Testis (tissue), 3 donors: ENCODE results near the gene MBNL2. TPM values are rescaled to one million over a fixed set of nuclear protein-coding genes. Genes with fewer than 3 reads are reported as not detected.

Experiments
- DNase-seq: peaks from one replicate; pipeline ENCODE4 v3.0.0-alpha.2; 2019
- H3K27ac ChIP-seq, 2 donors: fragments of 200-600 bp; sonication (generic); one replicate each; pipeline ENCODE4 v1.5.1; 2019
- H3K27me3 ChIP-seq: fragments of 200-600 bp; sonication (generic); one replicate; pipeline ENCODE4 v1.5.1; 2019
- H3K36me3 ChIP-seq: fragments of 200-600 bp; sonication (generic); one replicate; pipeline ENCODE4 v1.5.1; 2017; ENCODE audit warnings: low read depth; ENCODE audit errors: missing control alignments
- H3K4me1 ChIP-seq: fragments of 200-600 bp; sonication (generic); one replicate; pipeline ENCODE4 v1.5.1; 2019
- H3K4me3 ChIP-seq, 2 donors: fragments of 200-600 bp; sonication (generic); one replicate each; pipeline ENCODE4 v1.5.1; 2017 to 2019
- H3K9me3 ChIP-seq: fragments of 200-600 bp; sonication (generic); one replicate; pipeline ENCODE4 v1.5.1; 2017
- CTCF ChIP-seq, 3 experiments: fragments of 450-650 bp in 2 of 3; fragments of 200-600 bp in 1 of 3; sonication (generic) in 1 of 3; IDR thresholded peaks; one replicate each; pipeline ENCODE4 v1.5.1; 2016 to 2019; ENCODE audit warnings: antibody characterized with exemption in 3 of 3, mild to moderate bottlenecking in 2 of 3, moderate library complexity in 1 of 3
- POLR2A ChIP-seq: fragments of 450-650 bp; IDR thresholded peaks from one replicate; pipeline ENCODE4 v1.6.1; 2017; ENCODE audit warnings: antibody characterized with exemption, mild to moderate bottlenecking, moderate library complexity
- WGBS, 2 donors: methylation state at CpG; one replicate each; pipeline ENCODE4 v1.1.5; 2018; 5-methylcytosine and 5-hydroxymethylcytosine counted together
- intact Hi-C: fragments of 100-400 bp; cut with DNase I; formaldehyde crosslinking; loops from one replicate; pipeline ENCODE4 v1.15.1; 2023; ENCODE audit warnings: low total_unique reads
- polyA plus RNA-seq: library from polyadenylated mRNA; stranded (reverse); fragments of 350-450 nt; fragmentation: Illumina TruSeq; extraction: RNeasy Lipid Tissue Mini Kit (QIAGEN cat#74804); gene quantifications from one replicate; pipeline ENCODE4 v1.2.3, GENCODE V29; 2014; ENCODE audit warnings: low read depth, low replicate concordance; ENCODE audit not compliant: insufficient read depth
- total RNA-seq, 2 donors: library from RNA; depleted of rRNA; stranded (reverse); fragments of >200 nt; gene quantifications; one replicate each; pipeline ENCODE4 v1.2.3, GENCODE V29; 2016

Gene MBNL2
- total and polyA plus RNA-seq, 3 donors from 2014 or later: 21.5 to 83.0 (median 69.4) TPM

DNA sequence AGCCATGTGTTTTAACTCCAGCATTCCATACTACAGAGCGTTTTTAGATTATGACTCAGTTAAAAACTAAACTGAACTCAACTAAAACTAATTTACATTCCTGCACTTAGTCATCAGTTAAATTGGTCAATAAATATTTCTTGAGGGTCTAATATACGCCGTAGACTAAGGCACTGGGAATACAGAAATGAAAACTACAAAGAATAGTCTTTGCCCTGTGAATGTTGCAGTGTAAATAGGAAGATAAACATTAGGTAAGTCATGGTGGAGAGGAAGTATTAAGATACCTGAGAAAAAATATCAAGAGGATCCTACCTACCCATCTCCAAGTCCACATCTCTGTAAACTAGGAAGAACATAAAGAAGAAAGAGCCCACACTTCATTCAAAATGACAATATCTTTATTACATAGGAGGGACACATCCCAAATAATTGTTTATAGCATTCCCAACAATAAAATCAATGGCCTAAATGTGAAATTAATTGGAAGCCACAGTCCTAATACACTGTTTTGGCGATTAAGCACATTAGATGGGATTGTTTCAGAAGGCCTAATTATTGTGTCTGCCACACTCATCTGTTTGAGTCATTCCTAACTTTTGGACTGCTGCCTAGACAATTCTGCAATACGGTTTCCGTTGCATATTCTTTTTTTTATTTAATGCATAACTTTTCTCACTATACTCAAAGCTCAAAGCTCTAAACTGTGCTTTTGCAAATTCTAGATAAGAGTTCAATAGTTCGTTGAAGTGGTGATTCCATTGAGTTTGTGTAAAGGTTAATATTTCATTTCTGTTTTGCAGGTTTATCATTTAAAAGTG lies 52.9 kb downstream of the MBNL2 start:
- WGBS, 2 donors: 60 to 62% methylated on average over 7 of the region's 7 CpGs

GRCh38 chr13:97275776-97276501 lies 53.8 kb downstream of the MBNL2 start:
- no peak overlapping the region for H3K4me3 ChIP-seq
- 73 to 76% methylated on average over 8 of the region's 8 CpGs for WGBS, 2 donors
- H3K27me3 ChIP-seq: no peaks in the 10 kb centered on the region
- TF ChIP-seq CTCF (IDR thresholded peaks at IDR 0.05) (no peak), POLR2A (no peak)
- H3K9me3 ChIP-seq: no peaks in the 10 kb centered on the region
- no peak for DNase-seq
- H3K4me1 ChIP-seq: peaks cover 25% of the 10 kb centered on the region
- intact Hi-C loops: no loop called here
- no peaks in the 10 kb centered on the region for H3K36me3 ChIP-seq
- H3K27ac ChIP-seq: no peak overlapping the region

More for the DNA sequence above, 52.9 kb downstream of the MBNL2 start:
- Histone ChIP-seq H3K9me3 (no peaks in the 10 kb centered on the region), H3K4me3 (no peak overlapping the region), H3K4me1 (peaks cover 18% of the 10 kb centered on the region), H3K36me3 (no peaks in the 10 kb centered on the region), H3K27me3 (no peaks in the 10 kb centered on the region), H3K27ac (no peak overlapping the region)
- intact Hi-C loops: no loop called here
- DNase-seq: no peak
- TF ChIP-seq CTCF (IDR thresholded peaks at IDR 0.05): no peak
- TF ChIP-seq POLR2A: no peak

DNA sequence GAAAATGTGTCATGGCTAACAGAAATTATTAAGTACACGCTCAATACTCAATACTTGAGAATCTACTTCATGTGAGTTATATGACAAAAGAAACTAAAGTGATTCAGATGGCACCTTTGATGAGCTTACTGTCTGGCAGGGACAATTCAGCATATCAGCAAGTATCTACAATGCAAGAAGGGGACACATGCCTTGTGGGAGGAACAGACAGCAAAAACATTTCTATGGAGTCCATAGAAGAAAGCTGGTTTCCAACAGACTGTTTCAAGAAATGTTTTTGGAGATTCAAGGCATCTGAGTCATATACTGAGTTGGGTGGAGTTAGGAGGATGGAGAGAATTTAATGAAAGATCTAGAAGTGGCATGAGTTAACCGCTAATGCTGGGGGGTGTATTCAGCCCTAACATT lies 54.7 kb downstream of the MBNL2 start:
- intact Hi-C loops: no loop called here
- Histone ChIP-seq H3K27me3 (no peaks in the 10 kb centered on the region), H3K4me1 (peaks cover 28% of the 10 kb centered on the region), H3K27ac (no peak overlapping the region), H3K36me3 (no peaks in the 10 kb centered on the region), H3K4me3 (no peak overlapping the region), H3K9me3 (no peaks in the 10 kb centered on the region)
- TF ChIP-seq CTCF (IDR thresholded peaks at IDR 0.05): no peak
- no peak for TF ChIP-seq POLR2A
- no peak for DNase-seq
- WGBS, 2 donors: 93% methylated on average over 2 of the region's 2 CpGs

- 63 to 84% methylated on average over 9 of the region's 9 CpGs for WGBS, 2 donors
Observed at GRCh38 chr13:97278435-97279411, 56.6 kb downstream of the MBNL2 start.

More at GRCh38 chr13:97278435-97279411, 56.6 kb downstream of the MBNL2 start:
- TF ChIP-seq POLR2A (no peak), CTCF (IDR thresholded peaks at IDR 0.05) (no peak)
- Histone ChIP-seq H3K4me1 (peaks cover 28% of the 10 kb centered on the region), H3K27ac (peak overlapping the region in 1 of 2 donors; percentile 8), H3K36me3 (no peaks in the 10 kb centered on the region), H3K4me3 (no peak overlapping the region), H3K9me3 (no peaks in the 10 kb centered on the region), H3K27me3 (no peaks in the 10 kb centered on the region)
- no peak for DNase-seq
- intact Hi-C loops: no loop called here
